ENCODE data around the gene SCYGR7. TPM values are rescaled to one million over a fixed set of nuclear protein-coding genes. Genes with fewer than 3 reads are reported as not detected.

The SCYGR7 gene
- total RNA-seq, 2 donors from 2014 or later: not detected

DNA sequence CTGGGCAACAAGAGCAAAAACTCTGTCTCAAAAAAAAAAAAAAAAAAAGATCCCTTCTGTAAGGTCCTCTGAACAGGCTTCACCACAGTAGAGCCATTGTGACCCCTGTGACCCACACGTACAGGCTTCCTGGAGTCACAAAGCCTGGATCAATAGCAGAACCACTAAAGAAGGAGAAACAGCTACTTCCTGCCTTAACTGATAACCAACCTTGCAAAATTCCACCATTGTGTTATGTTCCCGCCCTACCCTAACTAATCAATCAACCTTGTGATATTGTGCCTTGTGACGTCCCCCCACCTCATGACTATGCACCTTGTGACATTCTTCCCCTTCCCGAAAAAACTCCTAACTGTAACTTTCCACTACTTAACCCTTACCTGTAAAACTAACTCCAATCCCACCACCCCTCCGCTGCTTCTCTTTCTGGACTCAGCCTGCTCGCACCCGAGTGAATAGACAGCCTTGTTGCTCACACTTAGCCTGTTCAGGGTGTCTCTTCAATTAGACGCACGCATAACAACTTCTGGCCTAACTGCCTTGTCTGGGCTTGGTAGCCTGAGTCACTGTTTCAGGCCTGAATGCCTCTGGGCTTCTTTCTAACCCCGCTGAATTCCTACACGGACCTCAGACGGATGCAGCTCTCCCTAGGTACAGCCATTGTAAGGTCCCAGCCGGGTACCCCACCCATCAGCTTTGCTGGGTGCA lies 31.4 kb downstream of the SCYGR7 start:
- H3K27me3 ChIP-seq (replicated peaks; ENCODE audit: insufficient read depth): no peaks in the 10 kb centered on the region
- no peak for ATAC-seq (ENCODE audit: insufficient number of reproducible peaks, low FRiP score, low read depth)
- H3K9me3 ChIP-seq: no peaks in the 10 kb centered on the region
- no peak overlapping the region for H3K27ac ChIP-seq
- DNase-seq (ENCODE audit: low spot score): no peak
- no peaks in the 10 kb centered on the region for H3K36me3 ChIP-seq
- H3K4me1 ChIP-seq (ENCODE audit: control insufficient read depth in 1 of 2, low read depth in 2 of 2): peaks cover 7 to 11% of the 10 kb centered on the region in 2 donors
- TF ChIP-seq, protein P1, sequence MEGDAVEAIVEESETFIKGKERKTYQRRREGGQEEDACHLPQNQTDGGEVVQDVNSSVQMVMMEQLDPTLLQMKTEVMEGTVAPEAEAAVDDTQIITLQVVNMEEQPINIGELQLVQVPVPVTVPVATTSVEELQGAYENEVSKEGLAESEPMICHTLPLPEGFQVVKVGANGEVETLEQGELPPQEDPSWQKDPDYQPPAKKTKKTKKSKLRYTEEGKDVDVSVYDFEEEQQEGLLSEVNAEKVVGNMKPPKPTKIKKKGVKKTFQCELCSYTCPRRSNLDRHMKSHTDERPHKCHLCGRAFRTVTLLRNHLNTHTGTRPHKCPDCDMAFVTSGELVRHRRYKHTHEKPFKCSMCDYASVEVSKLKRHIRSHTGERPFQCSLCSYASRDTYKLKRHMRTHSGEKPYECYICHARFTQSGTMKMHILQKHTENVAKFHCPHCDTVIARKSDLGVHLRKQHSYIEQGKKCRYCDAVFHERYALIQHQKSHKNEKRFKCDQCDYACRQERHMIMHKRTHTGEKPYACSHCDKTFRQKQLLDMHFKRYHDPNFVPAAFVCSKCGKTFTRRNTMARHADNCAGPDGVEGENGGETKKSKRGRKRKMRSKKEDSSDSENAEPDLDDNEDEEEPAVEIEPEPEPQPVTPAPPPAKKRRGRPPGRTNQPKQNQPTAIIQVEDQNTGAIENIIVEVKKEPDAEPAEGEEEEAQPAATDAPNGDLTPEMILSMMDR (IDR thresholded peaks at IDR 0.05): no peak
- H3K4me3 ChIP-seq: no peak overlapping the region

DNA sequence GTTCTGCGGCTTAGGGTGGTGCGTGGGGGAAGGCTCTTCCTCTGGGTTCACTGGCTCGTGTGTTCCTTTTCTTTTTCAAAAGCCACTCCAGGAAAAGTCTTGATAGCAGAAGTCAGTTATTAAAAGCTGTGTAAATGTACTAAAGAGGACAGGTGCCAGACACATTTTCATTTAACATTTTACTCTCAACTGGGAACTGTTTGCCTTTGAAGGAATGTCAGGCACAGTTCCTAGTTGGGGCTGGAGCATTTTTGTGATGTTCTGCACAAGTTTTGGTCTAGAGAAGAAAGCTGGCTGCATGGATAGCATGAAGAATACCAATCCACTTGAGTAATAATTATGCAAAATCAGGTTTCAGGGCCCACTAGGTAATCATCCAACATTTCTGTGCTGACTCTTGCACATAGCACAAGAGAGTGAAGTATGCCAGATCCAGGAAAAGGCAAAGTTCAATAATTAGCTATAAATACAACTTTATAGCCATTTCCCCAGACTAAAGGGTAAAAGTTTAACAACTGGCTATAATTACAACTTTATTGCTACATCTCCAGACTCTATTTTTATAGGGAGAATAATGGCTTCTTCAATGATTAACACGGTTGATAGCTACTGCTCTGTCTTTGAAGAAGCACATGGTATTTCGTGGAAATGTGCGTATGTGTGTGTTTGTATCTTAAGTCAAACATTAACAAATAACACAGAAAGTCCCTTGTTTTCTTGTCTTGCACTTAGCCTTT lies 33.8 kb downstream of the SCYGR7 start:
- ATAC-seq (ENCODE audit: insufficient number of reproducible peaks, low FRiP score, low read depth) (no peak), DNase-seq (ENCODE audit: low spot score) (no peak)
- TF ChIP-seq, protein P1 (IDR thresholded peaks at IDR 0.05): no peak
- H3K9me3 ChIP-seq: no peaks in the 10 kb centered on the region
- H3K4me3 ChIP-seq: no peak overlapping the region
- H3K27ac ChIP-seq: peak overlapping the region; percentile 5 to 28
- no peaks in the 10 kb centered on the region for H3K27me3 ChIP-seq (replicated peaks; ENCODE audit: insufficient read depth)
- H3K4me1 ChIP-seq (ENCODE audit: control insufficient read depth in 1 of 2, low read depth in 2 of 2): peaks cover 14 to 17% of the 10 kb centered on the region in 2 donors
- no peaks in the 10 kb centered on the region for H3K36me3 ChIP-seq

DNA sequence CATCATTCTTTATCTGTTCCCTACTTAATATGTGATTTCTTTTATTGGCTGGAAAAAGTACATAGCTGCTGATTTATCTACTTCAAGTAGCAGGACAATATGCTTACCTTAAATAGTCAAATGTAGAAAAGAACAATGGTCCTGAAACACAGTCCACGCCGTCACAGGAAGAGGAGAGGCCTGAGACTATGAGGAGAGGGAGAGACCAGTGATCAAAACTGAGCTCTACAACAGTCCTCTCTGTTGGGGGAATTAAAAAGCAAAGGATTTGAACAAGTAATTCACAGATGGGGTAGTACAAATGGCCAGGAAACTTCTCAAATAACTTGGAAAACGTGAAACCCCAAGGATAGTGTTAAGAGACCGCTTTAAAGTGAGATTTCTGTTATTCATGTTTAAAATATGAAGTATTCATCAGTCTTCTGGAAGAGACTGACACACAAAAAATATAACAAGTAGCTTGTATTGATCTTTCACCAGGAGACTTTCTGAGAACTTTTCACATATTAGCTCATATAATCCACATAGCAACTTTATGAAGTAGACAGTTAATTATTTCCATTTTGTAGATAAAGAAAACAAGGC lies 37.7 kb downstream of the SCYGR7 start:
- DNase-seq (ENCODE audit: low spot score) (no peak), ATAC-seq (ENCODE audit: insufficient number of reproducible peaks, low FRiP score, low read depth) (no peak)
- peak overlapping the region in 1 of 2 donors; percentile 31 for H3K27ac ChIP-seq

DNA sequence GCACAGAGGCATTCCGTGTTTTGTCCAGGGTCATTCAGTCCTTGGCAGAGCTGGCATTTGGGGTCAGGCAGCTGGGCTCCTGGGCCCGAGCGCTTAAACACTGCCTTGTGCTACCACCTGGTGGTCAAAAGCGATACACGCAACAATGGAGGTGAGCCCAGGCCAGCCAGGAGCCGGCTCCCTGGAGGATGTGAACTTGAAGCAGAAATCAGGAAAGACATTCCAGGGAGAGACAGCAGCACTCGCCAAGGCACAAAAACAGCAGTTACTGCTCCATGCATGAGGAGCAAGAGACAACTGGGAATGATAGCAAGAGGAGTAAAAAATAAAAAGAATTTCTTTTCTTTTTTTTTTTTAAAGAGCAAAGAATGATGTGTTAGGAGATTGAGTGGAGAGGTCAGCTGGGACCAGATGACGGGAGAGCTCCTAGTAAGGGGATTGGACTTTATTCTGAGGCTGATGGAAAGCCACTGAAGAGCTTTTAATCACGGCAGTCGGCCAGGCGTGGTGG lies 38.3 kb downstream of the SCYGR7 start:
- TF ChIP-seq, protein P1 (IDR thresholded peaks at IDR 0.05): peak; percentile 92
- peak; percentile 40 for DNase-seq (ENCODE audit: low spot score)
- Histone ChIP-seq H3K4me1 (ENCODE audit: control insufficient read depth in 1 of 2, low read depth in 2 of 2) (peaks cover 13 to 14% of the 10 kb centered on the region in 2 donors), H3K27ac (peak overlapping the region in 1 of 2 donors; percentile 31), H3K36me3 (no peaks in the 10 kb centered on the region), H3K9me3 (no peaks in the 10 kb centered on the region), H3K4me3 (peak overlapping the region; percentile 7), H3K27me3 (replicated peaks; ENCODE audit: insufficient read depth) (no peaks in the 10 kb centered on the region)
- ATAC-seq (ENCODE audit: insufficient number of reproducible peaks, low FRiP score, low read depth): peak; percentile 93

More for the DNA sequence above, 37.7 kb downstream of the SCYGR7 start:
- Histone ChIP-seq H3K36me3 (no peaks in the 10 kb centered on the region), H3K4me3 (peak overlapping the region; percentile 7), H3K4me1 (ENCODE audit: control insufficient read depth in 1 of 2, low read depth in 2 of 2) (peaks cover 14 to 17% of the 10 kb centered on the region in 2 donors), H3K27me3 (replicated peaks; ENCODE audit: insufficient read depth) (no peaks in the 10 kb centered on the region), H3K9me3 (no peaks in the 10 kb centered on the region)
- TF ChIP-seq, protein P1 (IDR thresholded peaks at IDR 0.05): no peak

DNA sequence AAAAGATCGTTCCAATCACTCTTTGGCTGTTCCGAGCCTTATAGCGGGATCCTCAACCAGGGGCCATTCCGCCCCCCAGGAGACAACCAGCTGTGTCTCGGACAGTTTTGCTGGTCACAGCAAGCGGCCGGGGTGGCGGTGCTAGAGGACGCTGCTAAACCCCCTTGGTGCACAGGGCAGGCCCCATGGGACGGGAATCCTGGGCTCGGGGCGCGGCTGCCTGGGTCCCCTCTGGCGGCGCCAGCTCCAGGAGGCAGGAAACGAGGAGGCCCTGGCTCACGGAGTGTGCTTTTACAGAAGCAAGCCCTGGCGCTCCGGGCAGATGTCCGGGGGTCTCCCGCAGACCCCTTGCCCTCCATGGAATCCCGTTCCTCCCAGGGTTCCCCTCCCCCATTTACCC lies 39.7 kb downstream of the SCYGR7 start:
- no peak overlapping the region for H3K27ac ChIP-seq
- TF ChIP-seq, protein P1 (IDR thresholded peaks at IDR 0.05): no peak
- no peak for ATAC-seq (ENCODE audit: insufficient number of reproducible peaks, low FRiP score, low read depth)

More for the DNA sequence above, 39.7 kb downstream of the SCYGR7 start:
- H3K4me3 ChIP-seq: no peak overlapping the region
- no peak for DNase-seq (ENCODE audit: low spot score)
- peaks cover 6 to 8% of the 10 kb centered on the region in 2 donors for H3K4me1 ChIP-seq (ENCODE audit: control insufficient read depth in 1 of 2, low read depth in 2 of 2)
- no peaks in the 10 kb centered on the region for H3K36me3 ChIP-seq
- no peaks in the 10 kb centered on the region for H3K27me3 ChIP-seq (replicated peaks; ENCODE audit: insufficient read depth)
- no peaks in the 10 kb centered on the region for H3K9me3 ChIP-seq

Measured in thoracic aorta (tissue), 2 donors.